Suppressor macrophage (primary cell): ENCODE results near the gene FUT7.
A peak's percentile ranks its signal among the peaks of the same experiment; 100 is the strongest.

Source experiments
- DNase-seq, 4 experiments: peaks; one replicate each; pipeline ENCODE4 v3.0.0-alpha.2; 2020 to 2022

The FUT7 gene

DNA sequence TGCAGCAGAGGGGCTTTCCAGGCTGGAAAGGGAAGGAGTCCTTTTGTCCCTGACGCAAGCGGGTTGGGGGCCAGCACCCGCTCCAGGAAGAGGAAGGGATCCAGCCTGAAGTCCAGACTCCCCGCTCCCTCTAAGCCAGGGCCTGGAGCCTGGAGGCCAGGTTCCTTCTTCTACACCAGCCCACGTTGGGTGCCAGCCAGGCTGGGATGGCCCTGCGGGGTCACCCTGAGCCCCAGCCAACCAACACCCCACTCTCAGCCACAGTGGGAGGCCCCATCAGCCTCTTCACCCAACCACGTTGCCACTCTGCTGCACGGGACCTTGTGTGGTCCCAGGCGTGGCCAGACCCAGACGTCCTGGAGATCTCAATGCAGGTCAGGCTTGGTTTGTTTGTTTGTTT lies 970 bp upstream of the FUT7 start:
- peak; percentile 95 to 97 (median 96) for DNase-seq

- peak; percentile 57 to 85 (median 73) for DNase-seq
Observed at GRCh38 chr9:137030538-137031527, 1.1 kb downstream of the FUT7 start.

GRCh38 chr9:137030006-137030405 lies 1.9 kb downstream of the FUT7 start:
- peak; percentile 30 to 52 (median 40) for DNase-seq

DNA sequence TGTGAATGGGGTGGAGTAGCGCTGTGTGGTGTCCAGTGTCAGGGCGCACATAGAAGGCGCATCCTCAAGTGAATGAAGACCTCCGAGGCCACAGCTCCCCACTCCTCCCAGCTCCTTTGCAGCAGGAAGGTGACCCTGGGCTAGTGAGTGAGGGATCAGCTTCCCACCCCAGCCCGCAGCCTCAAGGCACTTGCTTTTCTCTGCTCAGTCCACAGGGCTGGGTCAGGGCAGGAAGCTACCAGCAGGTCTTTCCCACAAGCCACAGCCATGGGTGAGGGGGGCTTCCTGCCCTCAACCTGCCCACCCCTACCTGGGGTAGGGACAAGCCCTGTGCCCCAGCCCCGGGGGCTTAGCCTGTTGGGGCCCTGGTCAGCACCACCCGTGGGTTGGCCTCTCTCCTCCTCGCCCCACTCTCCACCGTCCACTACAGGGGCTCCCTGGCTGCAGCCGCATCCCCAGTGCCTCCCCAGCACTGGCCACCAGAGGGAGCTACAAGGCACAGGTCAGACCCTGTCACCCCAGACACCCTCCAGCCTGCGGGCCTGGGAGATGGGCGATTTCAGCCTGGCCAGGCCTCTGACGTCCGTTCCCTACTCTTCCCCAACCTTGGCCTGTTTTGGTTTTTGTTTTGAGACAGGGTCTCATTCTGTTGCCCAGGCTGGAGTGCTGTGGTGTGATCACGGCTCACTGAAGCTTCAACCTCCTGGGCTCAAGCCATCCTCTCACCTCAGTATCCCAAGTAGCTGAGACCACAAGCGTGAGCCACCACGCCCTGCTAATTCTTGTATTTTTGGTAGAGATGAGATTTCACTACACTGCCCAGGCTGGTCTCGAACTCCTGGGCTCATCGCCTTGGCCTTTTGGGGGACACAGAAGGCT lies 2.6 kb downstream of the FUT7 start:
- peak; percentile 85 to 94 (median 89) for DNase-seq

- DNase-seq: peak; percentile 70 to 93 (median 84)
Observed at GRCh38 chr9:137028263-137029057, 3.4 kb downstream of the FUT7 start.

DNA sequence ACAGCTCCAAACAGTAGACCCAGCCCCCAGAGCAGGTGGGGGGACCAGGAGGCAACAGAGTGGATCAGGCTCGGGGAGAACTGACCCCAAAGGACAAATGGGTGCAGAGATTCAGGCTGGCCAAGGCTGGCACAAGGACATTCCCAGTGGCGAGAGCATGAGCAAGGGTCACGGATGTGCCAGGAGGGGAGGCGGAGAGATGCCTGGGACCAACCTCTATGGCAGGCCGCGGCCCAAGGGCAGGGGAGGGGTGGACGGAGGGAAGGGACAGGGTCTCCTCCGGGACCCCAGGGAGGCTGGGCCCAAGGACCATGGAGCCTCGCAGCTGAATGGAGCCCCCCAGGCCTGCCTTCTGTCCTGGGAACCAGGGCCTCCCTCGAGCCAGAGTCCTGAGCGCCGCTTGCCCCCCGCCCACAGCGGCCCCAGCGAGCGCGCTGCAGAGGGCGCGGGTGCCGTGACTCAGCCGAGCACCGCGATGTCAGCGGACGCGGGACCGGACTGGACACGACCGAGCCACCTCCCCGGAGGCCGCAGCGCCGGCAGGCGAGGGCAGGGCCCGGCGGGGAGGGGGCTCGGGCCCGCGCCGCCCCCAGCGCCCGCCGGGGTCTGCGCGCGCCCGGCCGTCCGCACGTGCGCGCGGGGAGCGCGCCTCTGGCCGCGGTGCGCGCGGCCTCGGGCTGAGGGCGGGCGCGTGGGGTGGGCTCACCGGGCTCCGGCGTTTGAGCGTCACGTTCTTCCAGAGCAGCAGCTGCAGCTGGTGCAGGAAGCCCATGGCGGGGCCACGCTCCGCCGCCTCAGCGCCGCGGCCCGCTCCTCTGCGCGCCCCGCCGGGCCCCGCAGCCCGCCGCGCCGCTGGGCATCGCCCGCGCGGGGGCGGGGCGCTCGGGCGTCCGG lies 4.3 kb downstream of the FUT7 start, which contains the start of gene ABCA2:
ABCA2 (minus strand) TSS at position 869 of the 894 bp plus-strand sequence; CDS start at position 772, 97 bp downstream.
- peak in 3 of 4 experiments; percentile 36 to 62 (median 43) for DNase-seq

DNA sequence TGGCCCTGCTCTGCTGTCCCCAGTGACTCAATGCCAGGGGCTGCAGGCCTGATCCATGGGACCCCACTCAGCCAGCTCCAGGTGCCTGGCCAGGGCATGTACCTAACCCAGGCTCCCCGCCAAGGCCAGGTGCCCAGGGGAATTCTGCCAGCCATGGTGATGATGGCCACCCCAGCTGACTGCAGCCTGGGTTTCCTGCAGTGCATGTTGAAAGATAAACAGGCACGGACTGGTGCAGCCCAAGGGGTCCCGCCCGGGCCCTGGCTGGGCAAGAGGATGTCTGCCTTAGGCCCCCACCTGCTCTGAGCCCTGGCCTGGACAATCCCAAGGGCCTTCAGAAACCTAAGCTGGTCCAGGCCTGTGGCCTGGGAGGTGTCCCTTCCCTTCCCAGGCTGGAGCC lies 5.1 kb downstream of the FUT7 start:
- no peak for DNase-seq

DNA sequence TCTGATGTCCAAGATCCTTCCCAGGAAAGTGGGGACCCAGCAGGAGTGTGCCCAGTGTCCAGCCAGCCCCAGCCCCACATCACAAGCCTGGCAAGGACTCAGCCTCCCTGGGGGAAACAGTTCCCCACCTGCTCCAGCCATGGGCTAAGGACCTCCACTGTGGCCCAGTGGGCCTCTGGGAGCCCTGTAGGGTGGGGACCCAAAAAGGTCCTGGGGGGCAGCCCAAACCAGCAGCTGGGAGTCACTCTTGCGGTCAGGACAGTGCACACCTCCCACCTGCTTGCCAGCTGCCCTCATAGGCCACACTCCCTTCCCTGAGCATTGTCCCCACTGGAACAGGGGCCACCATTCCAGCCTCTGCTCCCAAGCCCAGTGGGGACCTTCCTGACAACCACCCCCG lies 5.5 kb downstream of the FUT7 start:
- DNase-seq: no peak

DNA sequence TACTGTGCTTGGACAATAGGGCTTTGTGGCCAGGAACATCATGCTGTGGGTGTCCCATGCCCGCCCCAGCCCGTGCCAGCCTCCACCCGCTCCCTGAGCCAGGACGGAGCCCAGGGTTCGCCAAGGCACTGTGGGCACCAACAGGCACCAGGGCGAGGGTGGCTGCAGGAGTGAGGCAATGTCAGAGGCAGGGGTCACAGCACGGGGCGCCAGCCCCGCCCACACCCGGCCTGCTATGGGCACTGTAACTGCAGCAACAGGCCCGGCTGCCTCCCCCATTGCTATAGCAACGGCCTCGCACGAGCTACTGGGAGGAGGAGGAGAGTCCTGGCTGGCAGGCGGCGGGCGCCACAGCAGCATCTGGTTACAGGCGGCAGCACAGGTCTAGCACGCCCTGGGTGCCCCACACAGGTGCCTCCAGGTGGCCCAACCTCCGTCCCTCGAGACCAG lies 6.3 kb downstream of the FUT7 start:
- DNase-seq: no peak

DNA sequence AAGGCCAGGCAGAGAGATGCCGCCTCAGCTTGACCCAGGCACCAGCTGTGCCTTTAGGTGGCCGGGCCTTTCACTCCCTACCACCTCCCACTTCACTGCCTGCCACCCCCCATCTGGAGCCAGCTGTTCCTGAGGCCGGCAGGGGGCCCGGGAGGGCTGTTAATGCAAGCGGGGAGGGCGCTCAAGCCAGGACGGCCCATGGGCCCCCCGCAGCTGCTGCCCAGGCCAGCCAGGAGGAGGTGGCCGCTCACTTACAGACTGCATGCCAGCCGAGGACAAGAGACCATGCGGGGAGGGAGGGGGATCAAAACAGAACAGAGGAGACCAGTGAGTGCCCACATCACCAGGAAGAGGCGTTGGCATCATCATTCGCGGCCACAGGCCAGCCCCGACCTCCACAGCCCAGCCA lies 8.3 kb downstream of the FUT7 start:
- DNase-seq: no peak

GRCh38 chr9:137023157-137023556 lies 8.7 kb downstream of the FUT7 start:
- no peak for DNase-seq

DNA sequence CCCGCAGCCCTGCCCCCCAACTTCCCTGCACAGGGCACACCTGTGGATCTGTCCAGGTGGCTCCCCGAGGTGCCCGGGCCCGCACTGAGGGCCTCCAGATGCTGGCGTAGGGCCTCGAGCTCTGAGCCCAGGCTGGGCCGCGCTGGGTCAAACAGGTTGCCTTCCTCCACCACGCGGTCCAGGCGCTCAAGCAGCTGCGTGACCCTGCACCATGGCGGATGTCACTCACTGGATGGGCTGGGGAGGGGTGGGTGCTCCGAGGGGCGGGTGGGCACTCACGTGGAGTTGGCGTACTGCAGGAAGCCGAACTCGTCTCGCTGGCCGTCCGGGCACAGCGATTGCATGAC lies 9.3 kb downstream of the FUT7 start:
- no peak for DNase-seq

DNA sequence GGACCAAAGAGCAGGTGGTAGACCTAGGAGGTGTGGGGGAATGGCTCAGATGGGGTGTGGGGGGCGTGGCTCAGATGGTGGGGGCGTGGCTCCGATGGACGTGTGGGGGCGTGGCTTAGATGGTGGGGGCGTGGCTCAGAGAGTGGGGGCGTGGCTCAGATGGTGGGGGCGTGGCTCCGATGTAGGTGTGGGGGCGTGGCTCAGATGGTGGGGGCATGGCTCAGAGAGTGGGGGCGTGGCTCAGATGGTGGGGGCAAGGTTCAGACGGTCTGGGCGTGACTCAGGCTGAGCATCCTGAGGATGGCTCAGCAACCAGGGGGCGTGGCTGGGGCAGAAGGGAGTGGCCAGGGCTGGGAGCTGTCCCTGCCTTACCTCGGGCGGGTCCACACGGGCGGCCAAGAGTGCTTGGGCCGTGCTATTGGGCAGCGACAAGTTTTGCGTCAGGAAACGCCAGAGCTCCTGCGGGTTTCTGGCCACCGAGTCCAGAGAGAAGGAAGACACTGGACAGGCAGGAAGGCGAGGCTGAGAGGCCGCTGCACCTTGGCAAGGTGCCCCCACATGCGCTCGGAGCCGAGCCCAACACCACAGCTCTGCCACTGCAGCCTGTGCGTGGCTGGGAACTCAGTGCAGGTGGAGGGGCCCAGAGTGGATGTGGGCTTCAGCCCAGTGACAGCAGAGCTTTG lies 9.8 kb downstream of the FUT7 start:
- peak; percentile 64 to 79 (median 72) for DNase-seq

GRCh38 chr9:137021568-137021978 lies 10.3 kb downstream of the FUT7 start:
- no peak for DNase-seq

GRCh38 chr9:137020771-137021567 lies 10.9 kb downstream of the FUT7 start:
- DNase-seq: no peak

DNA sequence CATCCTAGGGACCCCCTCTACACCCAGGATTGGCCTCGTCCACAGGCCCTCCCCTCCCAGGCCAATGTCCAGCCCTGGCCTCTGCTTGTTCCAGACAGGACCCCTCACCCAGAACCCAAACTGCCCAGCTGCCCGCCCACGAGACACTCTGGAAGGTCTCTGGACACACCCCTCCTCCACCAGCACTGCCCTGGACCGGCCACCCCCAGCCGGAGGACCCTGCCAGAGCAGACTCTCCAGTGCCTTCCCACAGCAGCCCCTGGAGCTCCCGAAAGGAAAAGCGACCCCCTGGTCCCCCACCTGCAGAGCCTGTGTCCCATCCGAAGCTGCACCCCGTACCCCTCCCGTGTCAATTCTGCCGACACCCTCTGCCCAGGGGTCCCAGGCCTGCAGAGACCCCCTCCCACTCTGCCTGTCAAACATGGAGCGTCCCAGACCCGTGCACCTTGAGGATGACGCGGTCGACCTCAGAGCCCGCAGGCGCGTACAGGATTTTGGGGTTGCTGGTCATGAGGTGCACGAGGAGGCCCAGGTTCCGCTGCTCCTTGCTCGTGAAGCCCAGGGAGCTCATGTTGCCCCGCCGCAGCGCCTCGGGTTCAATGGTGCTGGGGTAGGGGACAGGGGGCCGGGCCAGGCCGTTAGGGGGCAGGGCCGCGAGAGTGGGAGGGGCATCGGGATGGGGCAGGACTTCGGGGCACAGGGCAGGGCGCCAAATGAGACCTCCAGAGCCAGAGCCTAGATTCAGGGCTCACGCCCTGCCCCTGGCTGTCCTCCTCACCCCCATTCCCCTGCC lies 11.8 kb downstream of the FUT7 start:
- no peak for DNase-seq

DNA sequence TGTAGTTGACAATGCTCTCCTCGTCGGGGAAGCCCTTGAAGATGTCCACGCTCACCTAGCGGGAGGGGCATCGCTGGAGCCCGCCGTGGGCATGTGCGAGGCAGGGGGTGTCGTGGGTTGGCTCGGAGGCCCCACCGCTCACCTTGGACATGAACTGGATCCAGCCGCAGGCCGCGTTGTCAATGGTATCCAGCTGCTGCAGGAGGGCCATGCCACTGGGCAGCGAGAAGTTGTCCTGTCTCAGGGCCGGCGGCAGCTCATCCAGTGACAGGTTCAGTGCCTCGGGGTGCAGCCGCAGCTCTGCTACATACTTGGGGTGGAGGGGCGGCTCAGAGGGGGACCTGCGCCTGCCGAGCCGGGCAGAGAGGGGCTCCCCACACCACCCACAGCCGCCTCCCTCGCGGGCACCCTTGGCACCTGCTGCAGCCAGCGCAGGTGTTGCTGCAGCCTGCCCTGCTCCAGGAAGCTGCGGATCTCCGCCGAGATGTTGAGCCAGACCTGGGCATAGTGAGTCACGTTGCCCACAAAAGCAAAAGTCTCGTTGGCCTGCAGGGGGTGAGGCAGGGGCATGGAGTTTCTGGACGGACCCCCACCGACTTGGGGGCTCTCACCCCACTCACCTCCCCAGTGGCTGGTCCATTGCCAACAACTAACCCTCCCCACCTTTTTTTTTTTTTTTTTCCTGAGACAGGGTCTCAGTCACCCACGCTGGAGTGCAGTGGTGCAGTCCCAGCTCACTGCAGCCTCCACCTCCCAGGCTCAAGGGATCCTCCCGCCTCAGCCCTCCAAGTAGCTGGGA lies 12.9 kb downstream of the FUT7 start:
- no peak for DNase-seq
